HS-27A (cell line): ENCODE results near the gene NR2C2.
"Not testable (repeated sequence)": the region's sequence is repeated elsewhere in the genome, so short reads cannot be mapped to it uniquely, and the experiment has no call there.

ENCODE experiments used
- DNase-seq: peaks from one replicate; pipeline ENCODE4 v3.0.0-alpha.2; 2012; ENCODE audit warnings: low read depth, missing footprints

The NR2C2 gene

GRCh38 chr3:14947100-14947885, at the start of gene NR2C2:
Gene NR2C2, plus strand, starts transcription at chr3:14947583. Its CDS starts 56,332 bp downstream, at chr3:15003915.
- peak; percentile 56 for DNase-seq

- DNase-seq = no peak
Observed at GRCh38 chr3:14898929-14899328, 48.5 kb upstream of the NR2C2 start.

GRCh38 chr3:14899993-14900618, 47.3 kb upstream of the NR2C2 start:
- no peak for DNase-seq

GRCh38 chr3:14900881-14901873, 46.2 kb upstream of the NR2C2 start:
- no peak for DNase-seq

- DNase-seq = no peak
Observed at GRCh38 chr3:14902719-14903118, 44.7 kb upstream of the NR2C2 start.

GRCh38 chr3:14903501-14903900, 43.9 kb upstream of the NR2C2 start:
- not testable (repeated sequence) for DNase-seq

- no peak for DNase-seq
Observed at GRCh38 chr3:14905055-14905657, 42.2 kb upstream of the NR2C2 start.

GRCh38 chr3:14906355-14906971, 40.9 kb upstream of the NR2C2 start:
- no peak for DNase-seq

- DNase-seq = no peak
Observed at GRCh38 chr3:14907043-14907966, 40.1 kb upstream of the NR2C2 start.

GRCh38 chr3:14909250-14909649, 38.1 kb upstream of the NR2C2 start:
- no peak for DNase-seq

GRCh38 chr3:14911651-14912050, 35.7 kb upstream of the NR2C2 start:
- no peak for DNase-seq

- DNase-seq = no peak
Observed at GRCh38 chr3:14913071-14913925, 34.1 kb upstream of the NR2C2 start.

- DNase-seq = no peak
Observed at GRCh38 chr3:14913926-14914778, 33.2 kb upstream of the NR2C2 start.

GRCh38 chr3:14914779-14915117, 32.6 kb upstream of the NR2C2 start:
- DNase-seq = no peak

- no peak for DNase-seq
Observed at GRCh38 chr3:14915636-14916222, 31.7 kb upstream of the NR2C2 start.

- no peak for DNase-seq
Observed at GRCh38 chr3:14918356-14918860, 29.0 kb upstream of the NR2C2 start.

GRCh38 chr3:14920536-14920935, 26.8 kb upstream of the NR2C2 start:
- no peak for DNase-seq

- DNase-seq = peak; percentile 63
Observed at GRCh38 chr3:14921034-14921616, 26.3 kb upstream of the NR2C2 start.
